COR-L47 (cell line): ENCODE results near the gene NRP2.

Experiments
- DNase-seq: peaks from one replicate; lab custom pipeline; 2025; lab: John Stamatoyannopoulos, UW

The NRP2 gene

GRCh38 chr2:205755923-205756322 is 73.6 kb downstream of the NRP2 start:
- DNase-seq = no peak

GRCh38 chr2:205757271-205757670 is 75.0 kb downstream of the NRP2 start:
- DNase-seq = no peak

GRCh38 chr2:205758051-205758450 is 75.8 kb downstream of the NRP2 start:
- DNase-seq = no peak

GRCh38 chr2:205758500-205758899 is 76.2 kb downstream of the NRP2 start:
- DNase-seq = no peak

- DNase-seq = no peak
Measured at GRCh38 chr2:205759257-205759656, 77.0 kb downstream of the NRP2 start.

- no peak for DNase-seq
Measured at GRCh38 chr2:205759732-205760131, 77.4 kb downstream of the NRP2 start.

GRCh38 chr2:205760157-205760556 is 77.9 kb downstream of the NRP2 start:
- no peak for DNase-seq

- DNase-seq = no peak
Measured at GRCh38 chr2:205761421-205761820, 79.1 kb downstream of the NRP2 start.

GRCh38 chr2:205762881-205763280 is 80.6 kb downstream of the NRP2 start:
- no peak for DNase-seq

GRCh38 chr2:205763708-205764211 is 81.5 kb downstream of the NRP2 start:
- DNase-seq = no peak

GRCh38 chr2:205764270-205764746 is 82.0 kb downstream of the NRP2 start:
- no peak for DNase-seq

GRCh38 chr2:205765151-205765550 is 82.8 kb downstream of the NRP2 start:
- no peak for DNase-seq

GRCh38 chr2:205766779-205767359 is 84.6 kb downstream of the NRP2 start:
- peak; percentile 39 for DNase-seq

GRCh38 chr2:205767617-205768016 is 85.3 kb downstream of the NRP2 start:
- no peak for DNase-seq

GRCh38 chr2:205768341-205768740 is 86.0 kb downstream of the NRP2 start:
- DNase-seq = no peak

GRCh38 chr2:205768815-205769494 is 86.7 kb downstream of the NRP2 start:
- no peak for DNase-seq

- no peak for DNase-seq
Measured at GRCh38 chr2:205769495-205769850, 87.2 kb downstream of the NRP2 start.

- DNase-seq = peak; percentile 23
Measured at GRCh38 chr2:205769879-205770278, 87.6 kb downstream of the NRP2 start.

GRCh38 chr2:205770577-205770976 is 88.3 kb downstream of the NRP2 start:
- DNase-seq = no peak

GRCh38 chr2:205771031-205771430 is 88.7 kb downstream of the NRP2 start:
- DNase-seq = no peak

GRCh38 chr2:205771666-205772065 is 89.4 kb downstream of the NRP2 start:
- no peak for DNase-seq

- DNase-seq = peak; percentile 77
Measured at GRCh38 chr2:205772983-205773382, 90.7 kb downstream of the NRP2 start.

GRCh38 chr2:205773989-205774388 is 91.7 kb downstream of the NRP2 start:
- no peak for DNase-seq
